ENCODE results near the gene SLC4A1.

GRCh38 chr17:44233582-44233981 is 34.4 kb downstream of the SLC4A1 start:
- TF ChIP-seq CTCF (IDR thresholded peaks at IDR 0.05; ENCODE audit: poor library complexity) = no peak
- TF ChIP-seq EZH2 (IDR thresholded peaks at IDR 0.05; ENCODE audit: borderline replicate concordance) = no peak
- no peak for TF ChIP-seq EZH2phosphoT487 (IDR thresholded peaks at IDR 0.05; ENCODE audit: low read depth, severe bottlenecking, unreplicated experiment)
